ENCODE measurements around the gene ZNF189.
A peak's percentile ranks its signal among the peaks of the same experiment; 100 is the strongest.

ZNF189 gene

GRCh38 chr9:101450931-101451330 lies 52.3 kb downstream of the ZNF189 start:
- no peak for DNase-seq (ENCODE audit: low spot score)

- DNase-seq (ENCODE audit: low spot score) = no peak
Measured at GRCh38 chr9:101451498-101451897, 52.8 kb downstream of the ZNF189 start.

GRCh38 chr9:101453776-101454570 lies 55.3 kb downstream of the ZNF189 start:
- DNase-seq (ENCODE audit: low spot score) = no peak

- no peak for DNase-seq (ENCODE audit: low spot score)
Measured at GRCh38 chr9:101455656-101456240, 57.1 kb downstream of the ZNF189 start.

- no peak for DNase-seq (ENCODE audit: low spot score)
Measured at GRCh38 chr9:101457003-101457402, 58.4 kb downstream of the ZNF189 start.

- peak; percentile 89 for DNase-seq (ENCODE audit: low spot score)
Measured at GRCh38 chr9:101458963-101459631, 60.4 kb downstream of the ZNF189 start.

Data from globus pallidus (tissue), 1 donor.